HG03575 (cell line): ENCODE data around the gene ABI3BP.

Source experiments
- ATAC-seq: cut with Tn5 transposase; IDR thresholded peaks from one replicate; pipeline ENCODE4 v1.9.1; 2021; ENCODE audit not compliant: unreplicated experiment, insufficient number of reproducible peaks, low FRiP score; ENCODE audit errors: extremely low read depth

Gene ABI3BP

DNA sequence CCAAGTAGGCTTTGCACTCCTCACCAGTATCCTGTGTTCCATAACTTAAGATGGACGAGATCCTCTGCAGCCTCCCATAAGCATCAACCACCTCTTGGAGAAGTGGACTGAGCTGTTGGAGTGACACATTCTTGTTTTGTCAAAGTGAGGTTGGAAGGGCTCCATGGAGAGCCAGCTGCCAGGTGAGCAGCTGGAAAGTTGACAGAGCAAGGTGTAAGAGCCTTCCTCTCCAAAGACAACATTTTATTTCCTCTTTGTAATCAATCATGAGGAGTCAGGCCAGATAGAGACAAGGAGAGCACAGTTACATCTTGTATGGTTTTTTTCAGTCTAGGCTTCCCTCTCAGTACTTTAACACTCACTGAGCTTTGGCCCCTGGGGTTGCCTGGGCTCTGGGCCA, 5.1 kb downstream of the ABI3BP start:
- ATAC-seq: no peak

DNA sequence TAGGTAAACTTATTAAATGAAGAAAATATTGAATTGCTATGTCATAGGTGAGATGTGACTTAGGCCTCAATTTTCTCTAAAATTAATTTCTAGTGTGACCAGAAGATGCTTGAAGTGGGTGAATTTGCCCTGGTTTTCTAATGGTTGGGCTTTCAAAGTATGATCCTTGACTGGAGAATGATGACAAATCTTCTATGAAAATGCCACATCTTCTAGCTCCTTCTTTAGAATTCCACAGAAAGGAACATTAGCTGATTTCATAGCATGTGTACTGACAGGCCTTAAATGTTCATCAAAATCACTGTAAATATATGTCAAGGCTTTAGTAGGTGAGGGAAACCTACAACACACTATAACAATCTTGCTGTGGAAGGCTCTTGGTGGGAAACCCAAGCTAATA, 8.9 kb downstream of the ABI3BP start:
- no peak for ATAC-seq

DNA sequence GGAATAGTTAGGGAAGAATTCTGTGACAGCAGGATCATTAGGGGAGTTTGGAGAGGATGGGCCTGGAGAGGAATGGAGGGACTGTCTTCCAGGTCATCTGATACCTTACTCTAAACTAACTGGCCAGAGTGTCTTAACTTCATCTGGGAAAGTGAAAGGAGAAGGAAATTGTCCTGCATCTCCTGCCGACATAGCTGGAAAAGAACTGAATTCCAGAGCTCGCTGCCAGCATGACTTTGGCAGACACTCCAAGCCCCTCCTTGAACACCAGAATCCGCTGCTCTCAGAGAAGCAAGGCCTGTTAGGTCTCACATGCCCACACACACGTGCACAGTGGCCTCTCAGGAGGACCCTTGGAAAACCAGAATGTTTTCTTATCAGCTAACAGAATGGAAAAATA, 10.5 kb downstream of the ABI3BP start:
- no peak for ATAC-seq

DNA sequence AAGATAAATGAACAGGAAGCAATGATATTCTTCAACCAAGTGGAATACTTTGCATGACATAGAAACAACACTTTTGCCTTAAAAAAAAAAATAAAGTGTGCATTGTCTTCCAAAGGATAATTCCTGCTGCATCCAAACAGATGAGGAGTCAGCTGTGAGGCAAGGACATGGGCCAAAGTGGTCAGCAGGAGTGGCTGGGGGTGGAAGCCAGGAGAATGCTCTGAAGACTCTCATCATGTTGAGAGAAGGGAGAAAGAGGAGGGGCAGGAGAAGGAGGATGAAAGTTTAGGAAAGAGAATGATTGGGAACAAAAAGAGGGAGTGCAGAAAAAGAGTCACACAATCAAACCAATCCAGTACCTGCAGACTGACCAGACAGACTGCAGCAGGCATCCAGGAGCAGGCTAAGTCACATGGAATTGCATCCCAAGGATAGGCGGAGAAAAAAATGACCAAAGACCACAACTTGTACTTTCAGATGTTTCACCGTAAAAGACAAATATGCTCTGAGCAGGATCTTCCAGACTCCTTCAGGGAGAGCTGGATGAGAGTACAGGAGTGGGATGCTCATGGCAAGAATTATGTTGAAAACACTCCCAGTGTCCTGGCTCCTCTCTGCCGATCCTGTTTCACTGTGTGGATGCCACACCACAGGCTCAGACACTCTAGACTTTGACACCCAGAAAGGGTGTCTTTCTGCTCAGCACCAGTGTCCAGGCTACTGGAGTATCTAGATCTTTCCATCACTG, 11.9 kb downstream of the ABI3BP start:
- ATAC-seq: no peak

DNA sequence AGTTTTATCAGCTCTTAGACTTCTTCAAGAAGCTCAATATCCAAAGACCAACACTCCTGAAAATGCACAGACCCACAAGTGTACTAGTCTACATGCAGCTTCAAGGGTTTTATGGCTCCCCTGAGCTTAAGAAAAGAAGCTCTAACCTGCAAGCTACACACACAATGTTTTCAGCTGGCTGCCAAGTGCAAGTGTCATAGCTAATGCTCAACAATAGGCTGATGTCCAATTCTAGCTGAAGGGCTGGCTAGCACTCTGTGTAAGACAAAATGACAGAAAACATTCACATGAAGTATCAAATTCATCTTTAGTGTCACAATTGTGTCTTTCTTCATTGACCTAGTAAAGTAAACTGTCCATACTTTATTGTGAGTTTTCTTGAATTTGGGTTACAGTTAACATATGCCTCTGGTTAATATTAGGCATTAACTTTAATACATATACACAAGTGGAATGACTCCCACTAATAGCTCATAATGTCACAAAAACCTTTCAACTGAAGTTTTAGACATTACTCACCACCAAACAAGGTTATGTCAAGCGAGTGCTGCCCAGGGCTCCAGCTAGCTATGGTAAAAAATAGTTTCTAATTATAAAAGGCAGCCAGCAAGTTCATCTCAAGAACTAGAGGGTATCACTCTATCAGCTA, 15.1 kb downstream of the ABI3BP start:
- ATAC-seq: no peak

DNA sequence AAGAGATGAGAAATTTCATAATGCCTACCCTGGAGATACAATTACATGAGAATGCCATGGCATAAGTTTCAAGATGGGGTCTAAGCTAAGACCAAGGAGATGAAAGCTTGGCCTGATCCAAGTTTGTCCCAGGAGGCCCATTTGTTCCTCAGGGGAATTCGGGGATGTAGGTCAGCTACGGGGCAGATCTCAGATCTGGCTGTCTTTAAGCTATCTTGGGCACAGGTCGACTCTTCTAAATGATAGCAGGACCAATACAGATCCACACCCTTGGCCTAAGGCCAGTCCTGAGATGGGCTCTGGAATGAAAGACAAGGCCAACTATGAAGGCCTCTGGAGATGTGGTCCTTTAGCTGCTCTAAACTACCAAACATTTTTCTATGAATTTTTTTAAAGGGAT, 16.6 kb downstream of the ABI3BP start:
- ATAC-seq: no peak

DNA sequence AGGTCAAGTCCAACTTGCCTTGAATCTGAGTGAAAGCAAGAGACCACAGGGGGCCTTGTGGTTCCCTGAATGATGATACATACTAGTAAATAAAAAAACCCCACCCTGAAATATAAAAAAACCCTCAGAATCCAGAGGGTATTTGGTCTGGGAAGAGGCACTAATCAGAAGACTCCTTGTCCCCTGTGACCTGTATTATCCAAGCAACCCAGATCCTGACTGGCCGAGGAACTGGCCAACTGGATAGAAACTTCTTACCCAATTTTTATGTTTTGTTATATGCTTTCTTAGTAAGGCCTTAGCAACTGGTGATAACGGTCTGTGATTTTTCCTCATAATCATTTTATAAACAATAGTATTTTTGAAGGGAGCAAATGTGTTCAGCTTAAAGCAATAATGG, 17.5 kb downstream of the ABI3BP start:
- no peak for ATAC-seq

DNA sequence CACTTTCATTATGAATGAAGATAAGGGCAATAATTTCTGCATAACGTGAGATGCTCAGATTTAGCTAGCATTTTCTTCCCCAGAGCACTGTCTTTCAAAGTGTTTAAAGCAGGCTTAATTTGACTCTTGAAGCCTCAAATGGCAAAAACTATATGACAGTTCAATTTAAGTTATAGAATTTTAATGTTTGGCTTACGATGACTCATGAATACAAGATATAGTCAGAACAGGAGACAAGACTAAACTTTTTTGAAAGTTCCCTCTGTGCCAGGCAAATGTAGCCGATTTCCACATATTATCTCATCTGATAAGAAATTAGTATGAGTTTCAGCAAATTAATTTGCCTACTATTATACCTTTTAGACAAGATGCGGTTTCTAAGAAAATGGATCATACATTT, 19.6 kb downstream of the ABI3BP start:
- no peak for ATAC-seq

DNA sequence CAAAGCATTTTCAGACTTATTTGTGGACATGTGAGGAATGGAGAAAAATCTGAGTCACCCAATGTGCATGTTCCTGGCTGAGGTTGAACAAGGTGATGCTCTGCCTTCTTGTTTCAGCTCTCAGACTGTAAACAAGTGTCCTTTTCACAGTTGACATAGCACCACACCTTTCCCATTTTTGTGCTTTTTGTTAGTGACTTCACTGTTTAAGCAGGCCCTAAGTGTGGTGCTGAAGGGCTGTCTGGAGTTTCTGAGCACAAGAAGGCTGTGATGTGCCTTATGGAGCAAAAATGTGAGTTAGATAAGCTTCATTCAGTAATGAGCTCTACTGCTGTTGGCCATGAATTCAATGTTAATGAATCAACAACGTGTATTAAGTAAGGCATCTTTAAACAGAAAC, 20.4 kb downstream of the ABI3BP start:
- ATAC-seq: no peak

DNA sequence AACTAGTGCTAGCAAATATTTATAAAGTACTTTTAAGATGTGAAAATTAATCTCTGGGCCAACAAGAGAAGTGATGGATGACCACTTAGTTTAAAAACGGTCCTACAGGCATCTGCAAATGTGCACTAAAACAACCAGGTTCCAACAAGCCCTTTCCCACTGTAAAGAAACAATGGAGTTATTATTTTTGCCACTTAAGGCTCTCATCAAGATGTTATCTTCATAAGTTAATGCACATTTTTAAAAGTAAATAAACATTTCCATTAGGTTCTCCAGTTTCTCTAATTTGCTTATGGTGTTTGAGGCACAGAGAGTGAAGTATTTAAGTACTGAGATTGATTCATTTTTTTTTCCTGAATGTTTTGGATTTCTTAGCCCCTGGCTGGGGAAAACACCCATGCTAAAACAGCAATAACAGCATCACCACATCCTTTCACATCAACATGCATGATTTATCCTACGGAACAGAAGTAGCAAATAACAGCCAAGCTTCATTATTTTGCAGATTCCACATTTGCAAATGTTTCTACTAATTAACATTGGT, 20.8 kb downstream of the ABI3BP start:
- ATAC-seq: no peak

DNA sequence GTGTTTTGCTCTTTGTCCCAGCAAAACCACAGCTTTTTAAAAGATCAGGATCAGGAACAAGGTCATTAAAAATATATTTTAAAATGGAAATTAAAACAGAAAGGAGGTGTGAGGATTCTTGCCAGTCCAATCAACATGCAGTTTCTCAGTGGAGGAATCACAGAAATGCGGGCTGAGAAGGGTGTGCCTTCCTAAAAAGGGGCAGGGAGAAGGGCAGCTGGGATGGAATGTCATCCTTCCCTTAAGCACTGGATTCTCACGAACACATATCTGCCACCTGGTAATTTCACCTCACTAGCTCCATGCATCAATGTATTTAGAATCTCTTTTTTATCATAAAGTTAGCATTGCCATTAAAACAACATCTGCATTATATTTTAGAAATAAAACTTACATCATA, 21.4 kb downstream of the ABI3BP start:
- ATAC-seq: no peak

DNA sequence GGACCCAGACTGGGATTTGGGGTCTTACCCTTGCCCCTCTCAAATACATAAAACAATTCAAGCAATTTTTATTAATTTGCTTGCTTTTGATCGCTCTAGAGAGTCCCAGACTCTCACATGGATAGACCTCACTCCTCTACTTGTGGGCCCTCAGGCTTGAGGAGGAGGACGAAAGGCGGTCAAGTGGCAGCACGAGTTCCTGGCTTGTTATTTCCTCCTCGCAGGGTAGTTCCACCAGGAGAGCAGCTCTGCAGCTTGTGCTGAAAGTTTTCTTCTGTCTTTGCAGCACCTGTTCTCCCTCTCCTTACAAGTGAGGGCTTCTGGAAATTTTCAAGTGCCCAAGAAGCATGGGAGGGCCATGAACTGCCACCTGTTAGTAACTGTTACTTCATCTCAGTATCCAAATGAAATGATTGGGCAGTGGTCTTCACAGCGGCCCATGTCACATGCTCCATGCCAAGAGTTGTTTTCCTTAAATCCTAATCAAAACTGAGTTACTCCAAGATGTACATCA, 22.7 kb downstream of the ABI3BP start:
- ATAC-seq: no peak

DNA sequence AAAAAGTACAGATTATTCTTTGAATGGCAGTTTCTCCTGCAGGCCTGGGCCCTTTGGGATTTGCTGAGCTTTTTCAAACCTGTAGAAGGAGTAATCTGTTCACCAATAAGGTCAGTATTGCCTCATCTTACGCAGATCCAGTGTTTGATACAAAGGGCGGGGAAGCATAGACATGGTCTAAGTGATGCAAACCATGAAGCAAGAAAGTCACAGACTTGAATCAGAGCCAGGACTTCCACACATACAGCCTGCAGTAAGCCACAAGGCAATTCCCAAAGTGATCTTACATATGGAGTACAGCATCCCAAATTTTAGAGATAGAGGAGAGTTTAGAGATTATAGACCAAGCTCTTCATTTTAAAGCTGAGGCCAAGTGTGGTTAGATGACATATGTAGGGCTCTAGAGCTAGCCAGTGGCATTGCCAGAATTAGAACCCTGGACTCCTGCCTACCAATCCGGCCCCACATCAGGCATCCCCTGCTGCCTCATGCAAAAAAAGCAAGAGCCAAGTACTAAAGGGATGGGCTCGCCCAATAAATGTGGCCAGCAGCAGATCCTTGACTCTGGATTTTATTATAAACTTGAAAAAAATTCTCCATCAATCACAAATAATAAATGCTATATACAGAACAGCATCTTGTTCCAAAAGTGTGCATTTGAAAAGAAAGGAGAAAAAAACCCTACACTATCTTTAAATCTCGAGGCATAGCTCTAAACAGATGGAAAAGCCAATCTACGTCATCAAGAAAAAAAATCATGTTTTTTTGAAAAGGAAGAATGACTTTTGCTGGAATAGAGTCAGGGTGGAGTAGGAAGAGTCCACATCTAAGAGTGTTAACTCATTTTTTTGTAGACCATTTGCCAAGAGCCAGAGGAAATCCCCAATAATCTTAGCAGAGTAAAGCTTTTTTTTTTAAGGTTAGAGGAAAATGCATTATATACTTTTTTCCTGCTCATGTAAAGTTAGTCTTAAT, 24.0 kb downstream of the ABI3BP start:
- ATAC-seq: no peak

DNA sequence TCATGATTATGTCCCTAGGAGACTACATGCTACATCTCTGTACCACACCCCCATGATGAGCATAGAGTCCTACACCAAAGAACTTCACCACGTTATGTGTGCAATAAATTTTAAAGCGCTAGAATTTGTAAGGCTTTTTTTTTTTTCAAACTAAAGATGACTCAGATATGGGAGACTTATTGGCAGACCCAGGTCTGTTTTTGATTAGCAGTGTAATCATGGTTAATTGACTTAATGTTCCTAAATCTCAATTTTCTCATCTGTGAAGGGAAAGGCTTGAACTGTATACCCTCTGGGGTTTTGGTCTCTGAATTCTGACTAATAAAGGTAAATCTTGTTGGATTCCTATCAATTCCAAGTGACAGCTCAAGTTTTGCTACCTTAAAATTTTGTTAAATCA, 26.4 kb downstream of the ABI3BP start:
- ATAC-seq: no peak

DNA sequence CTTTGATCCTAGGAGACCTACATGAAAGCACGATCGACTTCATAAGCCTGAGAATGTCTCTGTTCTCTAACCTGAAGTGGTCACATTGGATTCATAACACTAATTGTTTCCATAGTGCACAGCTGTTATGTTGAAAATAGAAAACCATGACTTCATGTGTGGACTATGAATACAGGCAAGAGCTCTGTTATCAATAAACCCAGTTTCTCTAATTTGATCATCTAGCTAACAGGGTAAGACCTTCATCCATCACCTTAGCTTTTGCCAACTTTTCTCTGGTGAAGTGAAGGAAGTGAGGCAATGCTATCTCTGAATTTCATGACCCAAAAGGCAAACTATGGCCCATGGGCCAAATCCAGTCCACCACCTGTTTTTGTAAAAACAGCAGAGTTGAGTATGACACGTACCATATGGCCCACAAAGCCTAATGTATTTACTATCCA, 27.2 kb downstream of the ABI3BP start:
- ATAC-seq: no peak

DNA sequence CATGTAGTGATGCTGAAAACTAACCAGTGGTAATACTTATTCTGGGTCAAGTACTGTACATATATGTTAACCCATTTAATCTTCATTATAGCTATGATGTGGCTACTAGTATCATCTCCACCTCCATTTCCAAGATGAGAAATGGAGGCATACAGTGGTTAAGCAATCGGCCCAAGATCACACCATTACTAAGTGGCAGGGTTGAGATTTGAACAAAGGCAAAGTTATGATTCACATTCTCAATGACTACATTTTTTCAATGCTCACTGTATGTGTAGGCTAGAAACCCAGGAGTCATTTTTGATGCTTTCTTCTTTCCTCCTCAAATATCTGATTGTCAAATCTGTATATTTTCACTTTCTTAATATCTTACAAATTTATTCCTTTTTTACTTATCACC, 30.2 kb downstream of the ABI3BP start:
- no peak for ATAC-seq

DNA sequence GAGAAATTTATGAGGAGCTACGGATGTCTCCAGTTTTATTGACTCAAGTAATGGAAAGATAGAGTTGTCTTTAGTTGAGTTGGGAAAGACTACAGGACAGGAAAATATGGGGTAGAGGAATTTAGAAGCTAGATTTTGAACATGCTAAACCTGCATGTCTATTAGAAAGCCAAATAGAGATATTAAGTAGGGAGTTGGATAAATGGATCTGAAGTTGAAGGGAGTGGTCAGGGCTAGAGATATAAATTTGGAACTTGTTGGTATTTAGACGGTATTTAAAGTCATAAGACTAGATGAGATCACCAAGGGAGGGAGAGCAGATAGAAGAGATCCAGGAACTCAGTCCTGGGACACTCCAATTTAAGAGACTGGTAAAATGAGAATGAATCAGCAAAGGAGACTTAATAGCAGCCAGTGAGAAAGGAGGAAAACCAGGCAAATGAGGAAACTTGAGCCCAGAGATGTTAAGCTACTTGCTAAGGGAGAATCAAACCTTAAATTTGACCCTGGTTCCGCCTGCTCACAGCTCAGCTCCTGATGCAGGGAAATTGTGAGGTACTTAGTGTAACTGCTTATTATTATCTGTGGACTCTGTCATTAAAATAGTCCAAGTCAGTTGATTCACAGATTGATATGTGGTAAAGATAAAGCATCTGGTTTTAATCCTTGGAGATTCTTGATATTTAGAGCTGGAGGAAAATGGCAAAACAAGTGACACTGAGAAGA, 35.8 kb downstream of the ABI3BP start:
- ATAC-seq: no peak

DNA sequence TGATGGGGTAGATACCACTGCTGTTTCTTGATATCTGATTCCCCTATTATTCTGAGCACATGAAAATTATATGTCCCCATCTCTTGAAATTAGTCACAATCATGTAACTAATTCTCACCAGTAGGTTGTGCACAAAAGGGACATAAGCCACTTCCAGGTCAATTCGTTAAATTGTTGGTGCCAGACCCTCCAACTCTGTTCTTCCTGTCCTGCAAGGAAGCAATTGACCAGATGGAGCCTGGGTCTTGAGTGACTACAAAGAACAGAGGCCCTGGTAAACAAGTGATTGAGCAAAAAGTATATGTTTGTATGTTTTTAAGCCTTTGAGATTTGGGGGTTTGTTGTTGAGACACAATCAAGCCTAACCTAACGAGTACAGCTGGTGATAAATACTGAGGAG, 36.9 kb downstream of the ABI3BP start:
- ATAC-seq: no peak

DNA sequence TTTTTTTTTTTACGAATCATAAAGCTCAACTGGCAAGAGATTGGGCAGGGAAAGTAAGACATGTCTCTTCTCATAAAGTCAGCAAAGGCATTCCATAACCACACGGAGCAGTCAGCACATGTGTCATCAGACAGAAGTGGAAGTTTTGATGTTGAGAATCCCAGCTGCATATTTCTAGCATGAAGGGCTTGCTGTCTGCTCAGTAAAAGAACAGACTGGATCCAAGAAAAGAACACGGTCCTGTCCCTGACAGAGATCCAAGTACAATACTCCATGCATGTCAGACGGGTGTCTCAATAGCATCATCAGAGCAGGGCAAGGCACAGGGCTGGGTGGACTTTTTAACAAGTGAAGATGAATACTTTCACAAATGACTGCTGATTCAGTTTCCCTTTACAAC, 38.2 kb downstream of the ABI3BP start:
- no peak for ATAC-seq
